Head of caudate nucleus (tissue), 42 donors: ENCODE measurements around the gene FAM47C.
"Not testable (repeated sequence)": the region's sequence is repeated elsewhere in the genome, so short reads cannot be mapped to it uniquely, and the experiment has no call there.

Experiments
- DNase-seq, 42 donors: peaks; one replicate each; pipeline versions ENCODE4 v3.0.0 to v3.0.0-alpha.2; 2020 to 2021; ENCODE audit warnings: mixed read lengths in 7 of 42
- intact Hi-C: fragments of 100-400 bp; cut with DNase I; formaldehyde crosslinking; loops from one replicate; pipeline ENCODE4 v1.15.0; 2022

Gene FAM47C

GRCh38 chrX:37008182-37008581 lies at the start of gene FAM47C:
Gene FAM47C, plus strand, starts transcription at chrX:37008366. Its CDS starts 45 bp downstream, at chrX:37008411.
- DNase-seq, intact Hi-C loops: not testable (repeated sequence)

- DNase-seq = no peak
- intact Hi-C loops = no loop called here
Measured at GRCh38 chrX:36961590-36961989, 46.6 kb upstream of the FAM47C start.

- intact Hi-C loops = no loop called here
- DNase-seq = peak in 1 of 42 donors; percentile 2
Measured at GRCh38 chrX:36963069-36963808, 44.9 kb upstream of the FAM47C start.

- no peak for DNase-seq
- intact Hi-C loops = no loop called here
Measured at GRCh38 chrX:36963852-36964251, 44.3 kb upstream of the FAM47C start.

- no peak for DNase-seq
- intact Hi-C loops = no loop called here
Measured at GRCh38 chrX:36973575-36973974, 34.6 kb upstream of the FAM47C start.

GRCh38 chrX:36974911-36975310 lies 33.3 kb upstream of the FAM47C start:
- intact Hi-C loops = no loop called here
- no peak for DNase-seq

GRCh38 chrX:36978886-36979285 lies 29.3 kb upstream of the FAM47C start:
- intact Hi-C loops = no loop called here
- no peak for DNase-seq

GRCh38 chrX:36983831-36984230 lies 24.3 kb upstream of the FAM47C start:
- intact Hi-C loops = no loop called here
- no peak for DNase-seq

- DNase-seq, intact Hi-C loops: not testable (repeated sequence)
Measured at GRCh38 chrX:36985416-36986209, 22.6 kb upstream of the FAM47C start.

GRCh38 chrX:36986231-36986630 lies 21.9 kb upstream of the FAM47C start:
- intact Hi-C loops = no loop called here
- no peak for DNase-seq

GRCh38 chrX:36987212-36987611 lies 21.0 kb upstream of the FAM47C start:
- intact Hi-C loops, DNase-seq: not testable (repeated sequence)

GRCh38 chrX:37000140-37000539 lies 8.0 kb upstream of the FAM47C start:
- no peak for DNase-seq
- intact Hi-C loops = no loop called here

- intact Hi-C loops = no loop called here
- DNase-seq = no peak
Measured at GRCh38 chrX:37010496-37010895, 2.3 kb downstream of the FAM47C start.

- DNase-seq, intact Hi-C loops: not testable (repeated sequence)
Measured at GRCh38 chrX:37034260-37034659, 26.1 kb downstream of the FAM47C start.

GRCh38 chrX:37036674-37037220 lies 28.6 kb downstream of the FAM47C start:
- DNase-seq, intact Hi-C loops: not testable (repeated sequence)

- intact Hi-C loops, DNase-seq: not testable (repeated sequence)
Measured at GRCh38 chrX:37038814-37039213, 30.6 kb downstream of the FAM47C start.

GRCh38 chrX:37042956-37043885 lies 35.1 kb downstream of the FAM47C start:
- DNase-seq, intact Hi-C loops: not testable (repeated sequence)

- DNase-seq = no peak
- intact Hi-C loops = no loop called here
Measured at GRCh38 chrX:37047776-37048175, 39.6 kb downstream of the FAM47C start.

GRCh38 chrX:37057572-37057971 lies 49.4 kb downstream of the FAM47C start:
- DNase-seq, intact Hi-C loops: not testable (repeated sequence)
